Measurements from ENCODE around the gene SLC9A9.

- TF ChIP-seq ZNF764 (CRISPR knock-in tag; IDR thresholded peaks at IDR 0.05; ENCODE audit: low read depth): no peak
- TF ChIP-seq, protein P1, sequence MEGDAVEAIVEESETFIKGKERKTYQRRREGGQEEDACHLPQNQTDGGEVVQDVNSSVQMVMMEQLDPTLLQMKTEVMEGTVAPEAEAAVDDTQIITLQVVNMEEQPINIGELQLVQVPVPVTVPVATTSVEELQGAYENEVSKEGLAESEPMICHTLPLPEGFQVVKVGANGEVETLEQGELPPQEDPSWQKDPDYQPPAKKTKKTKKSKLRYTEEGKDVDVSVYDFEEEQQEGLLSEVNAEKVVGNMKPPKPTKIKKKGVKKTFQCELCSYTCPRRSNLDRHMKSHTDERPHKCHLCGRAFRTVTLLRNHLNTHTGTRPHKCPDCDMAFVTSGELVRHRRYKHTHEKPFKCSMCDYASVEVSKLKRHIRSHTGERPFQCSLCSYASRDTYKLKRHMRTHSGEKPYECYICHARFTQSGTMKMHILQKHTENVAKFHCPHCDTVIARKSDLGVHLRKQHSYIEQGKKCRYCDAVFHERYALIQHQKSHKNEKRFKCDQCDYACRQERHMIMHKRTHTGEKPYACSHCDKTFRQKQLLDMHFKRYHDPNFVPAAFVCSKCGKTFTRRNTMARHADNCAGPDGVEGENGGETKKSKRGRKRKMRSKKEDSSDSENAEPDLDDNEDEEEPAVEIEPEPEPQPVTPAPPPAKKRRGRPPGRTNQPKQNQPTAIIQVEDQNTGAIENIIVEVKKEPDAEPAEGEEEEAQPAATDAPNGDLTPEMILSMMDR (IDR thresholded peaks at IDR 0.05 in 2 of 3, conservative IDR thresholded peaks at IDR 0.05 in 1 of 3; ENCODE audit: insufficient read depth in 2 of 3, low read depth in 1 of 3, low read length in 3 of 3): no peak
- TF ChIP-seq, protein P2, sequence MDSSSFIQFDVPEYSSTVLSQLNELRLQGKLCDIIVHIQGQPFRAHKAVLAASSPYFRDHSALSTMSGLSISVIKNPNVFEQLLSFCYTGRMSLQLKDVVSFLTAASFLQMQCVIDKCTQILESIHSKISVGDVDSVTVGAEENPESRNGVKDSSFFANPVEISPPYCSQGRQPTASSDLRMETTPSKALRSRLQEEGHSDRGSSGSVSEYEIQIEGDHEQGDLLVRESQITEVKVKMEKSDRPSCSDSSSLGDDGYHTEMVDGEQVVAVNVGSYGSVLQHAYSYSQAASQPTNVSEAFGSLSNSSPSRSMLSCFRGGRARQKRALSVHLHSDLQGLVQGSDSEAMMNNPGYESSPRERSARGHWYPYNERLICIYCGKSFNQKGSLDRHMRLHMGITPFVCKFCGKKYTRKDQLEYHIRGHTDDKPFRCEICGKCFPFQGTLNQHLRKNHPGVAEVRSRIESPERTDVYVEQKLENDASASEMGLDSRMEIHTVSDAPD (CRISPR knock-in tag; IDR thresholded peaks at IDR 0.05): no peak
- no peak for TF ChIP-seq SLC30A9 (CRISPR knock-in tag; IDR thresholded peaks at IDR 0.05)
- TF ChIP-seq UBTF (IDR thresholded peaks at IDR 0.05; ENCODE audit: borderline replicate concordance in 1 of 2, low read depth in 2 of 2, low read length in 2 of 2): no peak
- TF ChIP-seq, protein P3, sequence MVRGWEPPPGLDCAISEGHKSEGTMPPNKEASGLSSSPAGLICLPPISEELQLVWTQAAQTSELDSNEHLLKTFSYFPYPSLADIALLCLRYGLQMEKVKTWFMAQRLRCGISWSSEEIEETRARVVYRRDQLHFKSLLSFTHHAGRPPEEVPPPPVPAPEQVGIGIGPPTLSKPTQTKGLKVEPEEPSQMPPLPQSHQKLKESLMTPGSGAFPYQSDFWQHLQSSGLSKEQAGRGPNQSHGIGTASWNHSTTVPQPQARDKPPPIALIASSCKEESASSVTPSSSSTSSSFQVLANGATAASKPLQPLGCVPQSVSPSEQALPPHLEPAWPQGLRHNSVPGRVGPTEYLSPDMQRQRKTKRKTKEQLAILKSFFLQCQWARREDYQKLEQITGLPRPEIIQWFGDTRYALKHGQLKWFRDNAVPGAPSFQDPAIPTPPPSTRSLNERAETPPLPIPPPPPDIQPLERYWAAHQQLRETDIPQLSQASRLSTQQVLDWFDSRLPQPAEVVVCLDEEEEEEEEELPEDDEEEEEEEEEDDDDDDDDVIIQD (CRISPR knock-in tag; IDR thresholded peaks at IDR 0.05): no peak
- TF ChIP-seq TEAD1 (CRISPR knock-in tag; IDR thresholded peaks at IDR 0.05): no peak
- no peak for TF ChIP-seq POLR2A (conservative IDR thresholded peaks at IDR 0.05)
- no peak for TF ChIP-seq MXD1 (CRISPR knock-in tag; IDR thresholded peaks at IDR 0.05; ENCODE audit: borderline replicate concordance, poor library complexity, severe bottlenecking)
Measured at GRCh38 chr3:143220741-143221140, 627.5 kb downstream of the SLC9A9 start.
